HuH-7 (cell line): ENCODE results near the gene CDH4.
"Not testable (repeated sequence)": the region's sequence is repeated elsewhere in the genome, so short reads cannot be mapped to it uniquely, and the experiment has no call there.

Experiments used
- DNase-seq: peaks from one replicate; pipeline ENCODE4 v3.0.0; 2011; ENCODE audit warnings: low spot score

The CDH4 gene

GRCh38 chr20:61978491-61978890 is 726.4 kb downstream of the CDH4 start:
- DNase-seq = no peak

GRCh38 chr20:61979090-61979489 is 727.0 kb downstream of the CDH4 start:
- DNase-seq = no peak

- no peak for DNase-seq
Measured at GRCh38 chr20:61979701-61980635, 727.9 kb downstream of the CDH4 start.

- peak; percentile 91 for DNase-seq
Measured at GRCh38 chr20:61980647-61981583, 728.9 kb downstream of the CDH4 start.

GRCh38 chr20:61981691-61982090 is 729.6 kb downstream of the CDH4 start:
- DNase-seq = not testable (repeated sequence)

GRCh38 chr20:61982191-61982950 is 730.3 kb downstream of the CDH4 start:
- DNase-seq = no peak

GRCh38 chr20:61982951-61983315 is 730.9 kb downstream of the CDH4 start:
- no peak for DNase-seq

GRCh38 chr20:61983965-61984364 is 731.9 kb downstream of the CDH4 start:
- no peak for DNase-seq

GRCh38 chr20:61984431-61984830 is 732.4 kb downstream of the CDH4 start:
- not testable (repeated sequence) for DNase-seq

- no peak for DNase-seq
Measured at GRCh38 chr20:61985096-61985495, 733.0 kb downstream of the CDH4 start.

- DNase-seq = no peak
Measured at GRCh38 chr20:61986762-61987321, 734.8 kb downstream of the CDH4 start.

- no peak for DNase-seq
Measured at GRCh38 chr20:61988665-61989064, 736.6 kb downstream of the CDH4 start.

- DNase-seq = no peak
Measured at GRCh38 chr20:61989741-61990140, 737.7 kb downstream of the CDH4 start.
